Activated CD4-positive, alpha-beta T cell treated with anti-CD3 and anti-CD28 coated beads for 1 hour (primary cell): ENCODE results near the gene SYNPO2.
"Not testable (repeated sequence)": the region's sequence is repeated elsewhere in the genome, so short reads cannot be mapped to it uniquely, and the experiment has no call there.

Source experiments
- DNase-seq: peaks from one replicate; pipeline ENCODE4 v3.0.0-alpha.2; 2020

The SYNPO2 gene

GRCh38 chr4:118977100-118977499, 88.4 kb downstream of the SYNPO2 start:
- DNase-seq, result not testable (repeated sequence)

- no peak for DNase-seq
Observed at GRCh38 chr4:118979712-118980111, 91.1 kb downstream of the SYNPO2 start.

- no peak for DNase-seq
Observed at GRCh38 chr4:118981171-118981838, 92.7 kb downstream of the SYNPO2 start.

GRCh38 chr4:118981839-118982381, 93.3 kb downstream of the SYNPO2 start:
- DNase-seq, result peak; percentile 19

GRCh38 chr4:118983293-118983692, 94.6 kb downstream of the SYNPO2 start:
- DNase-seq, result no peak

GRCh38 chr4:118983831-118984230, 95.2 kb downstream of the SYNPO2 start:
- no peak for DNase-seq

- DNase-seq, result no peak
Observed at GRCh38 chr4:118985170-118986000, 96.7 kb downstream of the SYNPO2 start.

GRCh38 chr4:118987959-118988634, 99.4 kb downstream of the SYNPO2 start:
- no peak for DNase-seq

- DNase-seq, result no peak
Observed at GRCh38 chr4:118988635-118988972, 100.0 kb downstream of the SYNPO2 start.

GRCh38 chr4:118989098-118990080, 100.7 kb downstream of the SYNPO2 start:
- DNase-seq, result no peak

GRCh38 chr4:118991686-118992085, 103.0 kb downstream of the SYNPO2 start:
- no peak for DNase-seq

- DNase-seq, result no peak
Observed at GRCh38 chr4:118992149-118992548, 103.5 kb downstream of the SYNPO2 start.

GRCh38 chr4:118993333-118993732, 104.7 kb downstream of the SYNPO2 start:
- no peak for DNase-seq

GRCh38 chr4:118994030-118994429, 105.4 kb downstream of the SYNPO2 start:
- DNase-seq, result no peak

GRCh38 chr4:118995693-118996391, 107.2 kb downstream of the SYNPO2 start:
- DNase-seq, result no peak

GRCh38 chr4:118997601-118998000, 108.9 kb downstream of the SYNPO2 start:
- DNase-seq, result no peak

GRCh38 chr4:118999919-119000318, 111.3 kb downstream of the SYNPO2 start:
- no peak for DNase-seq

GRCh38 chr4:119000400-119000799, 111.7 kb downstream of the SYNPO2 start:
- DNase-seq, result no peak

GRCh38 chr4:119002476-119002875, 113.8 kb downstream of the SYNPO2 start:
- no peak for DNase-seq

- DNase-seq, result not testable (repeated sequence)
Observed at GRCh38 chr4:119003001-119003400, 114.3 kb downstream of the SYNPO2 start.

- DNase-seq, result no peak
Observed at GRCh38 chr4:119005928-119006460, 117.3 kb downstream of the SYNPO2 start.
